H9 (cell line): ENCODE results near the gene TIAM1. TPM values are rescaled to one million over a fixed set of nuclear protein-coding genes. Genes with fewer than 3 reads are reported as not detected.
A peak's percentile ranks its signal among the peaks of the same experiment; 100 is the strongest.

ENCODE experiments used
- DNase-seq: peaks from one replicate; pipeline ENCODE4 v3.0.0-alpha.2; 2017
- H2AFZ ChIP-seq: one replicate; pipeline ENCODE4 v1.6.1; 2013; ENCODE audit warnings: mild to moderate bottlenecking, low read length, control low read depth, moderate library complexity
- H2AK5ac ChIP-seq: 2 replicates; pipeline ENCODE4 v1.6.1; 2013; ENCODE audit warnings: low read length, control low read depth, mixed read lengths; ENCODE audit not compliant: insufficient read length
- H2BK120ac ChIP-seq: one replicate; pipeline ENCODE4 v1.6.1; 2013; ENCODE audit warnings: low read depth, mild to moderate bottlenecking, low read length, control low read depth, inconsistent platforms; ENCODE audit not compliant: poor library complexity, severe bottlenecking
- H2BK12ac ChIP-seq: 2 replicates; pipeline ENCODE4 v1.6.1; 2013; ENCODE audit warnings: low read length, control low read depth, mixed read lengths, low read depth; ENCODE audit not compliant: insufficient read length
- H2BK15ac ChIP-seq: 2 replicates; pipeline ENCODE4 v1.6.1; 2013; ENCODE audit warnings: low read depth, low read length, control low read depth
- H2BK20ac ChIP-seq: one replicate; pipeline ENCODE4 v1.6.1; 2013; ENCODE audit warnings: low read depth, mild to moderate bottlenecking, low read length, control low read depth, inconsistent platforms; ENCODE audit not compliant: poor library complexity, severe bottlenecking
- H2BK5ac ChIP-seq: 2 replicates; pipeline ENCODE4 v1.6.1; 2013; ENCODE audit warnings: low read length, control low read depth, mixed read lengths; ENCODE audit not compliant: insufficient read length
- H3K14ac ChIP-seq: 2 replicates; pipeline ENCODE4 v1.6.1; 2013; ENCODE audit warnings: low read length, control low read depth; ENCODE audit not compliant: insufficient read depth
- H3K18ac ChIP-seq: 2 replicates; pipeline ENCODE4 v1.6.1; 2013; ENCODE audit warnings: low read depth, mild to moderate bottlenecking, mixed read lengths, low read length, control low read depth; ENCODE audit not compliant: insufficient read length
- H3K23ac ChIP-seq: 2 replicates; pipeline ENCODE4 v1.6.1; 2013; ENCODE audit warnings: low read length, control low read depth, mixed read lengths, low read depth; ENCODE audit not compliant: insufficient read length
- H3K23me2 ChIP-seq: 2 replicates; pipeline ENCODE4 v1.6.1; 2013; ENCODE audit warnings: low read depth, mild to moderate bottlenecking, mixed read lengths, low read length, control low read depth; ENCODE audit not compliant: insufficient read length, poor library complexity, severe bottlenecking
- H3K27ac ChIP-seq: 2 replicates; pipeline ENCODE4 v1.5.1; 2013; ENCODE audit warnings: low read length, control low read depth, mixed read lengths, low read depth; ENCODE audit not compliant: insufficient read length
- H3K27me3 ChIP-seq: 2 replicates; pipeline ENCODE4 v1.6.1; 2013; ENCODE audit warnings: low read length, control low read depth, inconsistent platforms; ENCODE audit not compliant: insufficient read depth
- H3K4ac ChIP-seq: 2 replicates; pipeline ENCODE4 v1.6.1; 2013; ENCODE audit warnings: low read depth, mild to moderate bottlenecking, control low read depth, inconsistent platforms, low read length, moderate library complexity
- H3K4me1 ChIP-seq: 2 replicates; pipeline ENCODE4 v1.6.1; 2013; ENCODE audit warnings: low read length, control low read depth, inconsistent platforms; ENCODE audit not compliant: insufficient read depth
- H3K4me2 ChIP-seq: 2 replicates; pipeline ENCODE4 v1.6.1; 2013; ENCODE audit warnings: low read length, control low read depth, mixed read lengths; ENCODE audit not compliant: insufficient read length, insufficient read depth
- H3K56ac ChIP-seq: 2 replicates; pipeline ENCODE4 v1.6.1; 2013; ENCODE audit warnings: low read depth, mild to moderate bottlenecking, mixed read lengths, low read length, control low read depth; ENCODE audit not compliant: insufficient read length
- H3K79me1 ChIP-seq: 2 replicates; pipeline ENCODE4 v1.6.1; 2013; ENCODE audit warnings: low read depth, mild to moderate bottlenecking, moderate library complexity, low read length, control low read depth, inconsistent platforms; ENCODE audit not compliant: insufficient read depth, poor library complexity, severe bottlenecking
- H3K79me2 ChIP-seq: 2 replicates; pipeline ENCODE4 v1.6.1; 2013; ENCODE audit warnings: low read length, control low read depth, inconsistent platforms; ENCODE audit not compliant: insufficient read depth
- H3K9ac ChIP-seq: 2 replicates; pipeline ENCODE4 v1.6.1; 2013; ENCODE audit warnings: low read length, control low read depth, mixed read lengths; ENCODE audit not compliant: insufficient read length; ENCODE audit errors: extremely low read depth
- H3K9me3 ChIP-seq: one replicate; pipeline ENCODE4 v1.6.1; 2013; ENCODE audit warnings: low read depth, low read length, inconsistent platforms; ENCODE audit not compliant: control insufficient read depth
- H3T11ph ChIP-seq: one replicate; pipeline ENCODE4 v1.6.1; 2013; ENCODE audit warnings: mild to moderate bottlenecking, low read length, control low read depth, inconsistent platforms
- H4K20me1 ChIP-seq: one replicate; pipeline ENCODE4 v1.6.1; 2013; ENCODE audit not compliant: control insufficient read depth, insufficient read length, insufficient read depth
- H4K5ac ChIP-seq: 2 replicates; pipeline ENCODE4 v1.6.1; 2013; ENCODE audit warnings: low read depth, mild to moderate bottlenecking, mixed read lengths, low read length, control low read depth; ENCODE audit not compliant: insufficient read length
- H4K8ac ChIP-seq: replicated peaks from 2 replicates; pipeline ENCODE4 v1.6.1; 2013; ENCODE audit warnings: low read length, control low read depth, mixed read lengths, low read depth; ENCODE audit not compliant: insufficient read length
- H4K91ac ChIP-seq: 2 replicates; pipeline ENCODE4 v1.6.1; 2013; ENCODE audit warnings: low read depth, mild to moderate bottlenecking, moderate library complexity, mixed read lengths, low read length, control low read depth; ENCODE audit not compliant: insufficient read length
- H3K27ac Mint-ChIP-seq, 3 experiments: 2 replicates in 2 of 3; 3 replicates in 1 of 3; pipeline ENCODE4 v1.8.0; 2020 to 2021; ENCODE audit warnings: mixed read lengths in 3 of 3, mild to moderate bottlenecking in 1 of 3, moderate library complexity in 1 of 3
- H3K27me3 Mint-ChIP-seq: 2 replicates; pipeline ENCODE4 v1.8.0; 2021; ENCODE audit warnings: low read depth, mild to moderate bottlenecking, moderate library complexity, mixed read lengths
- H3K36me3 Mint-ChIP-seq, 3 experiments: 2 replicates in 2 of 3; 3 replicates in 1 of 3; pipeline ENCODE4 v1.8.0; 2020 to 2021; ENCODE audit warnings: low read depth in 3 of 3, mixed read lengths in 3 of 3; ENCODE audit not compliant: insufficient read depth in 1 of 3
- H3K4me1 Mint-ChIP-seq, 2 experiments: 2 replicates each; pipeline ENCODE4 v1.8.0; 2020; ENCODE audit warnings: mixed read lengths in 2 of 2
- H3K4me3 Mint-ChIP-seq, 2 experiments: 2 replicates in 1 of 2; 3 replicates in 1 of 2; pipeline ENCODE4 v1.8.0; 2020 to 2021; ENCODE audit warnings: mild to moderate bottlenecking in 2 of 2, mixed read lengths in 2 of 2, moderate library complexity in 1 of 2
- H3K9me3 Mint-ChIP-seq, 2 experiments: 2 replicates in 1 of 2; 3 replicates in 1 of 2; pipeline ENCODE4 v1.8.0; 2020; ENCODE audit warnings: mild to moderate bottlenecking in 2 of 2, mixed read lengths in 2 of 2, moderate library complexity in 1 of 2
- WGBS: extraction: QIAGEN DNeasy Blood & Tissue Kit; methylation state at CpG from one replicate; pipeline ENCODE4 v1.1.7; 2013; ENCODE audit warnings: missing lambda C conversion rate, low lambda C conversion rate, mixed read lengths; ENCODE audit not compliant: insufficient read length; ENCODE audit errors: extremely low coverage; 5-methylcytosine and 5-hydroxymethylcytosine counted together
- total RNA-seq: library from RNA; stranded (reverse); gene quantifications from 2 replicates; pipeline ENCODE4 v1.2.1, GENCODE V29; 2021
- TF ChIP-seq, protein P1 (sequence below): fragments of 200-600 bp; sonication (generic); conservative IDR thresholded peaks from 3 replicates; pipeline ENCODE4 v1.8.0; 2021; ENCODE audit warnings: antibody characterized with exemption, mild to moderate bottlenecking

The TIAM1 gene
- total RNA-seq, 1 experiment from 2014 or later, result 23.1 TPM

DNA sequence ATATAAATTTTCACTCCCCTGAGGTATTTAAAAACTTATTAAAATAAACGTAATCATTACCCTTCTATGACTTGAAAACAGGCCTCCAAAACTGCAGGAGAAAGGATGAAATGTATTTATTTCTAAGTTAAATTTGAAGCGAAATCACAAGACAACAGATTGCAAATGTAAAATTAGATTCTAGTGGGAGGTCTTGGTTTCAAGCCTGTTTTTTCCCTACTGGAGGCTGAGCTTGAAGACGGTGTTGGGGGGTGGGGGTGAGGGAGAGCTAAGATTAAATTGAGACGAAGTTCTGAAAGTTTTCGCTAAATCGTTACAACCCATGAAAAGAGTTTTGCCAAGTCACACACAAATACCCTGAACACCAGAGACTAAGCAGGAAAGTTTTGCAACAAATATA, 68.2 kb downstream of the TIAM1 start:
- Mint-ChIP-seq H3K36me3 (peaks cover 0 to 8% (median 6%) of the 10 kb centered on the region in 3 experiments; a peak in 3 of 7 replicates), H3K9me3 (peaks cover 0 to 4% of the 10 kb centered on the region in 2 experiments; a peak in 3 of 5 replicates), H3K4me1 (peaks cover 28 to 34% of the 10 kb centered on the region in 2 experiments), H3K27ac (peak overlapping the region in 2 of 3 experiments; percentile 82 to 88; a peak in 4 of 7 replicates), H3K27me3 (no peaks in the 10 kb centered on the region), H3K4me3 (no peak overlapping the region)
- H4K5ac ChIP-seq, result no peak overlapping the region
- H3K14ac ChIP-seq, result no peak overlapping the region
- no peaks in the 10 kb centered on the region for H3K9me3 ChIP-seq
- no peak overlapping the region for H2BK5ac ChIP-seq
- no peak overlapping the region for H2BK15ac ChIP-seq
- H3K9ac ChIP-seq, result no peak overlapping the region
- H4K20me1 ChIP-seq, result no peaks in the 10 kb centered on the region
- H3K18ac ChIP-seq, result no peak overlapping the region
- H2BK12ac ChIP-seq, result no peak overlapping the region
- no peak overlapping the region for H2BK20ac ChIP-seq
- no peak overlapping the region for H3K4ac ChIP-seq
- H3K79me2 ChIP-seq, result no peaks in the 10 kb centered on the region
- no peak for DNase-seq
- H3K23me2 ChIP-seq, result no peaks in the 10 kb centered on the region
- no peak overlapping the region for H2AK5ac ChIP-seq
- H2AFZ ChIP-seq, result no peak overlapping the region
- no peak overlapping the region for H3T11ph ChIP-seq
- no peak overlapping the region for H2BK120ac ChIP-seq
- H4K8ac ChIP-seq, result no peak overlapping the region
- no peak overlapping the region for H3K4me2 ChIP-seq
- WGBS, result no CpG with 5 or more reads among the region's 6 CpGs
- no peak overlapping the region for H4K91ac ChIP-seq
- H3K27me3 ChIP-seq, result no peaks in the 10 kb centered on the region
- TF ChIP-seq, protein P1, sequence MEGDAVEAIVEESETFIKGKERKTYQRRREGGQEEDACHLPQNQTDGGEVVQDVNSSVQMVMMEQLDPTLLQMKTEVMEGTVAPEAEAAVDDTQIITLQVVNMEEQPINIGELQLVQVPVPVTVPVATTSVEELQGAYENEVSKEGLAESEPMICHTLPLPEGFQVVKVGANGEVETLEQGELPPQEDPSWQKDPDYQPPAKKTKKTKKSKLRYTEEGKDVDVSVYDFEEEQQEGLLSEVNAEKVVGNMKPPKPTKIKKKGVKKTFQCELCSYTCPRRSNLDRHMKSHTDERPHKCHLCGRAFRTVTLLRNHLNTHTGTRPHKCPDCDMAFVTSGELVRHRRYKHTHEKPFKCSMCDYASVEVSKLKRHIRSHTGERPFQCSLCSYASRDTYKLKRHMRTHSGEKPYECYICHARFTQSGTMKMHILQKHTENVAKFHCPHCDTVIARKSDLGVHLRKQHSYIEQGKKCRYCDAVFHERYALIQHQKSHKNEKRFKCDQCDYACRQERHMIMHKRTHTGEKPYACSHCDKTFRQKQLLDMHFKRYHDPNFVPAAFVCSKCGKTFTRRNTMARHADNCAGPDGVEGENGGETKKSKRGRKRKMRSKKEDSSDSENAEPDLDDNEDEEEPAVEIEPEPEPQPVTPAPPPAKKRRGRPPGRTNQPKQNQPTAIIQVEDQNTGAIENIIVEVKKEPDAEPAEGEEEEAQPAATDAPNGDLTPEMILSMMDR, result no peak
- no peak overlapping the region for H3K56ac ChIP-seq
- H3K79me1 ChIP-seq, result no peaks in the 10 kb centered on the region
- 0 out of 2 replicates have a peak, but pooled peaks cover 2% of the 10 kb centered on the region for H3K4me1 ChIP-seq
- no peak overlapping the region for H3K23ac ChIP-seq
- H3K27ac ChIP-seq, result no peak overlapping the region
